HL-60 (cell line): ENCODE data around the gene SH3RF1.
A peak's percentile ranks its signal among the peaks of the same experiment; 100 is the strongest.

Source experiments
- DNase-seq, 2 experiments: peaks; one replicate each; pipeline ENCODE4 v3.0.0-alpha.2; 2010 to 2020; ENCODE audit warnings: low read depth in 1 of 2, low spot score in 1 of 2
- H3K27ac ChIP-seq: fragments of 250-450 bp; sonication (Bioruptor Pico); replicated peaks from 2 replicates; pipeline ENCODE4 v1.5.1; 2020; ENCODE audit warnings: mild to moderate bottlenecking, moderate library complexity
- H3K27me3 ChIP-seq: fragments of 250-450 bp; sonication (Bioruptor Pico); 2 replicates; pipeline ENCODE4 v1.5.1; 2021; ENCODE audit warnings: mild to moderate bottlenecking, moderate library complexity; ENCODE audit not compliant: insufficient read depth, poor library complexity, severe bottlenecking
- H3K4me3 ChIP-seq: replicated peaks from 2 replicates; pipeline ENCODE4 v1.5.1; 2011; ENCODE audit warnings: mild to moderate bottlenecking, control low read depth, low read length; ENCODE audit not compliant: insufficient read depth
- GABPA ChIP-seq: IDR thresholded peaks from 2 replicates; pipeline ENCODE4 v1.6.1; 2012; ENCODE audit warnings: low read depth
- POLR2AphosphoS5 ChIP-seq: IDR thresholded peaks from 2 replicates; pipeline ENCODE4 v1.6.1; 2012; ENCODE audit warnings: low read depth
- SPI1 ChIP-seq: IDR thresholded peaks from 2 replicates; pipeline ENCODE4 v1.6.1; 2012; ENCODE audit warnings: low read depth, mild to moderate bottlenecking, borderline replicate concordance
- TF ChIP-seq, protein P1 (sequence below): IDR thresholded peaks from one replicate; pipeline ENCODE4 v1.5.1; 2011; ENCODE audit warnings: low read length, control low read depth, inconsistent platforms; ENCODE audit not compliant: insufficient read depth
- TF ChIP-seq, protein P2 (sequence below): IDR thresholded peaks from 2 replicates; pipeline ENCODE4 v1.6.1; 2012; ENCODE audit warnings: low read depth; ENCODE audit not compliant: insufficient replicate concordance

SH3RF1 gene

DNA sequence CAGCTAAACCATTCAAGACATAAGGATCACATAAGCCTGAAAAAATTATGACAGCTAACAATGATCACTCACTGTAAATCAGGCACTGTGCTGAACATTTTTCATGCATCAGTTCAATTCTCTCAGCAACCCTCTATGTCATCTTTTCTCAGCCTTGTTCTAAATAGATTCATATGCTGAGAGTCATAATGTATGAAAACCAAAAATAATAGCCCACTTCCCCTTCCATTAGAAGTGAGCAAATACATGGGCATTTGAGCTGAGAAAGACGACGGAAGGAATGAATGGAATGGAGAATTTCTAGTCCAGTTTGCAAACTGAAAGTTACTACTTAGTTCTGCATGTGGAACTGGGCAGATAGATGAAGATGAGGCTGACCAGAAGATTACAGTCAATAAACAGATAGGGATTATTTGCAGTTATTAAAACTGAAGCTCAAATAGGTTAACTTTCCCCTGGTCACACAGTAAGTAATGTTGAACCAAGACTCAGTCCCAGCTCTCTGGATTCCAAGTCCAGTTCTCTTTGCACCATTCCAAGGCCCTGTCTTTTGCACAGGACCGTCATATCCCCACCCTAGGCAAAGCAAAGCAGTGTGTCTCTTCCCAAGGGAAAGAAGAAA lies 1.6 kb upstream of the SH3RF1 start:
- peaks cover 8% of the 10 kb centered on the region for H3K27me3 ChIP-seq
- DNase-seq: no peak
- H3K27ac ChIP-seq: no peak overlapping the region
- TF ChIP-seq, protein P1, sequence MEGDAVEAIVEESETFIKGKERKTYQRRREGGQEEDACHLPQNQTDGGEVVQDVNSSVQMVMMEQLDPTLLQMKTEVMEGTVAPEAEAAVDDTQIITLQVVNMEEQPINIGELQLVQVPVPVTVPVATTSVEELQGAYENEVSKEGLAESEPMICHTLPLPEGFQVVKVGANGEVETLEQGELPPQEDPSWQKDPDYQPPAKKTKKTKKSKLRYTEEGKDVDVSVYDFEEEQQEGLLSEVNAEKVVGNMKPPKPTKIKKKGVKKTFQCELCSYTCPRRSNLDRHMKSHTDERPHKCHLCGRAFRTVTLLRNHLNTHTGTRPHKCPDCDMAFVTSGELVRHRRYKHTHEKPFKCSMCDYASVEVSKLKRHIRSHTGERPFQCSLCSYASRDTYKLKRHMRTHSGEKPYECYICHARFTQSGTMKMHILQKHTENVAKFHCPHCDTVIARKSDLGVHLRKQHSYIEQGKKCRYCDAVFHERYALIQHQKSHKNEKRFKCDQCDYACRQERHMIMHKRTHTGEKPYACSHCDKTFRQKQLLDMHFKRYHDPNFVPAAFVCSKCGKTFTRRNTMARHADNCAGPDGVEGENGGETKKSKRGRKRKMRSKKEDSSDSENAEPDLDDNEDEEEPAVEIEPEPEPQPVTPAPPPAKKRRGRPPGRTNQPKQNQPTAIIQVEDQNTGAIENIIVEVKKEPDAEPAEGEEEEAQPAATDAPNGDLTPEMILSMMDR: no peak
- TF ChIP-seq, protein P2, sequence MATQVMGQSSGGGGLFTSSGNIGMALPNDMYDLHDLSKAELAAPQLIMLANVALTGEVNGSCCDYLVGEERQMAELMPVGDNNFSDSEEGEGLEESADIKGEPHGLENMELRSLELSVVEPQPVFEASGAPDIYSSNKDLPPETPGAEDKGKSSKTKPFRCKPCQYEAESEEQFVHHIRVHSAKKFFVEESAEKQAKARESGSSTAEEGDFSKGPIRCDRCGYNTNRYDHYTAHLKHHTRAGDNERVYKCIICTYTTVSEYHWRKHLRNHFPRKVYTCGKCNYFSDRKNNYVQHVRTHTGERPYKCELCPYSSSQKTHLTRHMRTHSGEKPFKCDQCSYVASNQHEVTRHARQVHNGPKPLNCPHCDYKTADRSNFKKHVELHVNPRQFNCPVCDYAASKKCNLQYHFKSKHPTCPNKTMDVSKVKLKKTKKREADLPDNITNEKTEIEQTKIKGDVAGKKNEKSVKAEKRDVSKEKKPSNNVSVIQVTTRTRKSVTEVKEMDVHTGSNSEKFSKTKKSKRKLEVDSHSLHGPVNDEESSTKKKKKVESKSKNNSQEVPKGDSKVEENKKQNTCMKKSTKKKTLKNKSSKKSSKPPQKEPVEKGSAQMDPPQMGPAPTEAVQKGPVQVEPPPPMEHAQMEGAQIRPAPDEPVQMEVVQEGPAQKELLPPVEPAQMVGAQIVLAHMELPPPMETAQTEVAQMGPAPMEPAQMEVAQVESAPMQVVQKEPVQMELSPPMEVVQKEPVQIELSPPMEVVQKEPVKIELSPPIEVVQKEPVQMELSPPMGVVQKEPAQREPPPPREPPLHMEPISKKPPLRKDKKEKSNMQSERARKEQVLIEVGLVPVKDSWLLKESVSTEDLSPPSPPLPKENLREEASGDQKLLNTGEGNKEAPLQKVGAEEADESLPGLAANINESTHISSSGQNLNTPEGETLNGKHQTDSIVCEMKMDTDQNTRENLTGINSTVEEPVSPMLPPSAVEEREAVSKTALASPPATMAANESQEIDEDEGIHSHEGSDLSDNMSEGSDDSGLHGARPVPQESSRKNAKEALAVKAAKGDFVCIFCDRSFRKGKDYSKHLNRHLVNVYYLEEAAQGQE: no peak
- TF ChIP-seq GABPA (no peak), SPI1 (peak; percentile 39; the same call in 1 of the 2 replicates), POLR2AphosphoS5 (no peak)
- H3K4me3 ChIP-seq: no peak overlapping the region

DNA sequence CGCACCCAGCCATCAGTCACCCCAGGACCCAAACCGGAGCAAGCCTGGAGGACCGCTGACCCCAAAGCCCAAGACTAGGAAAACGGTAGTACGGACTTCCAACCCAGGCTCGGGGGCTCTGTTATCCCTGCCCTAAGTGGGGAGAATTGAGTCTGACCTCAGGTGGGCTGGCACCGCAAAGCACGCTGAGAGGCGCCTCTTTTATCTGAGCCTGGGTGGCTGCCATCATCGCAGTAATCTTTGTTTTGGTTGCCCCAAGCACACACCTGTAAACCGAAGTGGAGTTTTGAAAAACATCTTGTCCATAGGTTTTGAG lies 894 bp upstream of the SH3RF1 start:
- TF ChIP-seq SPI1 (no peak), GABPA (no peak), POLR2AphosphoS5 (no peak)
- TF ChIP-seq, protein P2: no peak
- TF ChIP-seq, protein P1: no peak
- no peak overlapping the region for H3K27ac ChIP-seq
- H3K27me3 ChIP-seq: peaks cover 8% of the 10 kb centered on the region
- peak overlapping the region; percentile 92 for H3K4me3 ChIP-seq
- DNase-seq: no peak

DNA sequence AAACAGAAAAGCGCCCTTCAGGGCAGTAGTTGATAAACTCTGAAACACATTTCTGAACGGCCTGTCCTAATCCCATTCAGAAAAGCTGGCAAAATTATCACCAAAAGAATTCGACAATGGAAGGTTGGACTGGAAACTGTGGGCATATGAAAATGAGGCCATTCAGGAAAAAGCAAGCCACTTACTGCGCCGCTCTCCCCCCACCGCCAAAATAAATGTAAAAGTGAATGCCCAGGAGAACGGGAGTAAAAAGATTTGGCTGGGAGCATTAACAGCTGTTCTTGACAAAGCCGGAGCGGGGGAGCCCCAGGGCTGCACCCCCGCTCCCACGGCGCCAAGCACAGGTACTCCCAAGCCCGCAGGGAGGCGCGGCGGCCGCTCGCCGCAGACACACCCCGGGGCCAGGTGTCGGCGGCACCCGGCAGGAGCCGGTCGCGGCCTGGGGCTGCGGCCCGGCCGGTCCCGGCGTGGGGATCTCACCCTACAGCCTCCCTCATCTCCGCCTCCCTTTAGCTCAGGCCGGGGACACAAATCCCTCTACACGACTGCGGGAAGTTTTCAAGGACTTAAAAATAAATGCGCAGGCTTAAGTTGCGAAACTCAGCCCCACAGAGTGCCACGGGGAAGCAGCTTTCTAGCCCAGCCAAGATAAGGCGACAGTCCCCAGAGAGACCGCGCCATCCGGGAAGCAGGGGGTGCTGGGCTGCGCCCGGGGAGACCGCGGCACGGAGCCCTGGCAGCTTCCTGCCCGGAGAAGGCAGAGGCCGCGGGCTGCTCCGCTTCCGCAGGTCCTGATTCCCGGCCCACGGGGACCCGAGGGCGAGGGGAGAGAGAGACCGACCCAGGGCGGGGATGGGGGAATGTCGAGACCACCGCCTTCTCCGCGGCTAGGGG lies 593 bp downstream of the SH3RF1 start:
- Histone ChIP-seq H3K27ac (peak overlapping the region; percentile 45), H3K4me3 (peak overlapping the region; percentile 92), H3K27me3 (peaks cover 8% of the 10 kb centered on the region)
- TF ChIP-seq, protein P1: no peak
- TF ChIP-seq GABPA: no peak
- no peak for TF ChIP-seq SPI1
- TF ChIP-seq POLR2AphosphoS5: no peak
- TF ChIP-seq, protein P2: no peak
- DNase-seq: peak; percentile 43 to 59
